Hippocampal formation (tissue), 2 donors: ENCODE measurements around the gene TAS2R60.
"Not testable (repeated sequence)": the region's sequence is repeated elsewhere in the genome, so short reads cannot be mapped to it uniquely, and the experiment has no call there.

Source experiments
- DNase-seq, 2 donors: peaks; one replicate each; lab custom pipeline; 2025; lab: John Stamatoyannopoulos, UW

The TAS2R60 gene

GRCh38 chr7:143443153-143443552 lies at the start of gene TAS2R60:
TSS of gene TAS2R60 (plus strand) at chr7:143443453. CDS start at chr7:143443453, 0 bp downstream.
- no peak for DNase-seq

- DNase-seq = no peak
Observed at GRCh38 chr7:143394068-143394467, 49.2 kb upstream of the TAS2R60 start.

GRCh38 chr7:143394777-143395176 lies 48.5 kb upstream of the TAS2R60 start:
- DNase-seq = no peak

- DNase-seq = peak in 1 of 2 donors; percentile 25
Observed at GRCh38 chr7:143395187-143396149, 47.8 kb upstream of the TAS2R60 start.

GRCh38 chr7:143396182-143396581 lies 47.1 kb upstream of the TAS2R60 start:
- no peak for DNase-seq

- no peak for DNase-seq
Observed at GRCh38 chr7:143396625-143397556, 46.4 kb upstream of the TAS2R60 start.

- DNase-seq = no peak
Observed at GRCh38 chr7:143397710-143398530, 45.3 kb upstream of the TAS2R60 start.

GRCh38 chr7:143398616-143399015 lies 44.6 kb upstream of the TAS2R60 start:
- DNase-seq = no peak

GRCh38 chr7:143399151-143399550 lies 44.1 kb upstream of the TAS2R60 start:
- no peak for DNase-seq

- no peak for DNase-seq
Observed at GRCh38 chr7:143399642-143400041, 43.6 kb upstream of the TAS2R60 start.

GRCh38 chr7:143401265-143401664 lies 42.0 kb upstream of the TAS2R60 start:
- no peak for DNase-seq

GRCh38 chr7:143402233-143402632 lies 41.0 kb upstream of the TAS2R60 start:
- DNase-seq = not testable (repeated sequence)

- DNase-seq = no peak
Observed at GRCh38 chr7:143405173-143406001, 37.9 kb upstream of the TAS2R60 start.

GRCh38 chr7:143406002-143406357 lies 37.3 kb upstream of the TAS2R60 start:
- no peak for DNase-seq

- DNase-seq = no peak
Observed at GRCh38 chr7:143407287-143408251, 35.7 kb upstream of the TAS2R60 start.

GRCh38 chr7:143408252-143408685 lies 35.0 kb upstream of the TAS2R60 start:
- no peak for DNase-seq

- no peak for DNase-seq
Observed at GRCh38 chr7:143408686-143409561, 34.3 kb upstream of the TAS2R60 start, which contains the start of gene EPHA1. TSS of gene EPHA1 (minus strand) at chr7:143408856. CDS start at chr7:143408805, 51 bp downstream.

- no peak for DNase-seq
Observed at GRCh38 chr7:143410521-143411004, 32.7 kb upstream of the TAS2R60 start.
